ENCODE data around the gene TENM4.

Gene TENM4

DNA sequence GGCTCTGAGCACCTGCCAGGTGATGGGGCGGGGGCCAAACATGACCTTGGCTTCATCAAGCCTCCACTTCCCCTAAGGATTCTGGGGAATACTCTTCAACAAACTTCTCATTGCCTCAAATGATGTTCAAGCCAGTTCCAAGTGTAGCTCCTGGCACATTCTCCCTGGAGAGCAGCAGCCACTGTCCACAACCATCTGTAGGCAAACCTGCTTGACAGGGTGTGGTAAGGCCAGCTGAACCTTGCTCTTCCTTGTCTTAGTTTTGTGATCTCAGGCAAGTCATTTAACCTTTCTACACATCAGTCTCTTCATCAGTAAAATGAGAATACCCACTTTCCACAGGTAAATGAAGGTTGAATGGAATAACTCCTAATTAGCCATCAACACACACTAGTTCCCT, 323.3 kb downstream of the TENM4 start (continued):
- TF ChIP-seq ZNF514 (tag by site-specific recombination; IDR thresholded peaks at IDR 0.05), result no peak

DNA sequence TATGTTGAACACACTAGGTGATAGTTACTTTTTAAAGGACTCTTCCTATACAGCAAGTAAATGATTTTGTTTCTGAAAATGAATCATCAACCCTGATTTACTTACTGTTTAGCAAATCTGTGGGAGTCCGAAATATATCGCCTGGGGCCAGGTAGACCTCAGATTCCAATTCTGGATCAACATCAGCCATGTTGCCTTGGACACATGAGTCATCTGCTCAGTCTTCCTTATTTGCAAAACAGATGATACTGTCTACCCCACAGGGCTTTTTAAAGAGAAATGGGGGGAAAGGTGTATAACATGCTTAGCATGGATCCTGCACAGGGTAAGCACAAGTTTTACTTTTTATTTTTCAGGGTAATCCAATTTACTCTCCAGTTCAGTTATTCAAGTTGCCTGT, 324.2 kb downstream of the TENM4 start:
- no peak for TF ChIP-seq OVOL3 (tag by site-specific recombination; IDR thresholded peaks at IDR 0.05)
- TF ChIP-seq, protein P1, sequence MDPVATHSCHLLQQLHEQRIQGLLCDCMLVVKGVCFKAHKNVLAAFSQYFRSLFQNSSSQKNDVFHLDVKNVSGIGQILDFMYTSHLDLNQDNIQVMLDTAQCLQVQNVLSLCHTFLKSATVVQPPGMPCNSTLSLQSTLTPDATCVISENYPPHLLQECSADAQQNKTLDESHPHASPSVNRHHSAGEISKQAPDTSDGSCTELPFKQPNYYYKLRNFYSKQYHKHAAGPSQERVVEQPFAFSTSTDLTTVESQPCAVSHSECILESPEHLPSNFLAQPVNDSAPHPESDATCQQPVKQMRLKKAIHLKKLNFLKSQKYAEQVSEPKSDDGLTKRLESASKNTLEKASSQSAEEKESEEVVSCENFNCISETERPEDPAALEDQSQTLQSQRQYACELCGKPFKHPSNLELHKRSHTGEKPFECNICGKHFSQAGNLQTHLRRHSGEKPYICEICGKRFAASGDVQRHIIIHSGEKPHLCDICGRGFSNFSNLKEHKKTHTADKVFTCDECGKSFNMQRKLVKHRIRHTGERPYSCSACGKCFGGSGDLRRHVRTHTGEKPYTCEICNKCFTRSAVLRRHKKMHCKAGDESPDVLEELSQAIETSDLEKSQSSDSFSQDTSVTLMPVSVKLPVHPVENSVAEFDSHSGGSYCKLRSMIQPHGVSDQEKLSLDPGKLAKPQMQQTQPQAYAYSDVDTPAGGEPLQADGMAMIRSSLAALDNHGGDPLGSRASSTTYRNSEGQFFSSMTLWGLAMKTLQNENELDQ (tag by site-specific recombination; IDR thresholded peaks at IDR 0.05; ENCODE audit: low read depth), result no peak
- TF ChIP-seq KLF7 (tag by site-specific recombination; IDR thresholded peaks at IDR 0.05; ENCODE audit: borderline replicate concordance), result no peak
- TF ChIP-seq ZNF677 (tag by site-specific recombination; IDR thresholded peaks at IDR 0.05), result no peak
- no peak for TF ChIP-seq ZNF624 (tag by site-specific recombination; IDR thresholded peaks at IDR 0.05)
- TF ChIP-seq ZNF610 (tag by site-specific recombination; IDR thresholded peaks at IDR 0.05; ENCODE audit: borderline replicate concordance), result no peak
- no peak for TF ChIP-seq FEZF1 (tag by site-specific recombination; IDR thresholded peaks at IDR 0.05)
- TF ChIP-seq ZNF266 (tag by site-specific recombination; IDR thresholded peaks at IDR 0.05; ENCODE audit: low read depth), result no peak
- TF ChIP-seq, protein P2, sequence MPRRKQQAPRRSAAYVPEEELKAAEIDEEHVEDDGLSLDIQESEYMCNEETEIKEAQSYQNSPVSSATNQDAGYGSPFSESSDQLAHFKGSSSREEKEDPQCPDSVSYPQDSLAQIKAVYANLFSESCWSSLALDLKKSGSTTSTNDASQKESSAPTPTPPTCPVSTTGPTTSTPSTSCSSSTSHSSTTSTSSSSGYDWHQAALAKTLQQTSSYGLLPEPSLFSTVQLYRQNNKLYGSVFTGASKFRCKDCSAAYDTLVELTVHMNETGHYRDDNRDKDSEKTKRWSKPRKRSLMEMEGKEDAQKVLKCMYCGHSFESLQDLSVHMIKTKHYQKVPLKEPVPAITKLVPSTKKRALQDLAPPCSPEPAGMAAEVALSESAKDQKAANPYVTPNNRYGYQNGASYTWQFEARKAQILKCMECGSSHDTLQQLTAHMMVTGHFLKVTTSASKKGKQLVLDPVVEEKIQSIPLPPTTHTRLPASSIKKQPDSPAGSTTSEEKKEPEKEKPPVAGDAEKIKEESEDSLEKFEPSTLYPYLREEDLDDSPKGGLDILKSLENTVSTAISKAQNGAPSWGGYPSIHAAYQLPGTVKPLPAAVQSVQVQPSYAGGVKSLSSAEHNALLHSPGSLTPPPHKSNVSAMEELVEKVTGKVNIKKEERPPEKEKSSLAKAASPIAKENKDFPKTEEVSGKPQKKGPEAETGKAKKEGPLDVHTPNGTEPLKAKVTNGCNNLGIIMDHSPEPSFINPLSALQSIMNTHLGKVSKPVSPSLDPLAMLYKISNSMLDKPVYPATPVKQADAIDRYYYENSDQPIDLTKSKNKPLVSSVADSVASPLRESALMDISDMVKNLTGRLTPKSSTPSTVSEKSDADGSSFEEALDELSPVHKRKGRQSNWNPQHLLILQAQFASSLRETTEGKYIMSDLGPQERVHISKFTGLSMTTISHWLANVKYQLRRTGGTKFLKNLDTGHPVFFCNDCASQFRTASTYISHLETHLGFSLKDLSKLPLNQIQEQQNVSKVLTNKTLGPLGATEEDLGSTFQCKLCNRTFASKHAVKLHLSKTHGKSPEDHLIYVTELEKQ (tag by site-specific recombination; IDR thresholded peaks at IDR 0.05; ENCODE audit: borderline replicate concordance), result no peak
- TF ChIP-seq, protein P3, sequence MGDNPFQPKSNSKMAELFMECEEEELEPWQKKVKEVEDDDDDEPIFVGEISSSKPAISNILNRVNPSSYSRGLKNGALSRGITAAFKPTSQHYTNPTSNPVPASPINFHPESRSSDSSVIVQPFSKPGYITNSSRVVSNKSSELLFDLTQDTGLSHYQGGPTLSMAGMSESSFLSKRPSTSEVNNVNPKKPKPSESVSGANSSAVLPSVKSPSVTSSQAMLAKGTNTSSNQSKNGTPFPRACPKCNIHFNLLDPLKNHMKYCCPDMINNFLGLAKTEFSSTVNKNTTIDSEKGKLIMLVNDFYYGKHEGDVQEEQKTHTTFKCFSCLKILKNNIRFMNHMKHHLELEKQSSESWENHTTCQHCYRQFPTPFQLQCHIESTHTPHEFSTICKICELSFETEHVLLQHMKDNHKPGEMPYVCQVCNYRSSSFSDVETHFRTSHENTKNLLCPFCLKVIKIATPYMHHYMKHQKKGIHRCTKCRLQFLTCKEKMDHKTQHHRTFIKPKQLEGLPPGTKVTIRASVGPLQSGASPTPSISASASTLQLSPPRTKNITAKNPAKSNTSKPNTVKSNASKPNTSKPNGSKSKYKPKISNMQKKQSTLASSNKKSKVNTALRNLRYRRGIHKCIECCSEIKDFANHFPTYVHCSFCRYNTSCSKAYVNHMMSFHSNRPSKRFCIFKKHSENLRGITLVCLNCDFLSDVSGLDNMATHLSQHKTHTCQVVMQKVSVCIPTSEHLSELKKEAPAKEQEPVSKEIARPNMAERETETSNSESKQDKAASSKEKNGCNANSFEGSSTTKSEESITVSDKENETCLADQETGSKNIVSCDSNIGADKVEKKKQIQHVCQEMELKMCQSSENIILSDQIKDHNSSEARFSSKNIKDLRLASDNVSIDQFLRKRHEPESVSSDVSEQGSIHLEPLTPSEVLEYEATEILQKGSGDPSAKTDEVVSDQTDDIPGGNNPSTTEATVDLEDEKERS (tag by site-specific recombination; IDR thresholded peaks at IDR 0.05), result no peak
- Histone ChIP-seq H3K9me3 (ENCODE audit: control insufficient read depth, insufficient read depth, low read depth, low read length) (no peaks in the 10 kb centered on the region), H3K4me1 (ENCODE audit: control insufficient read depth, insufficient read depth, low read length) (no peaks in the 10 kb centered on the region), H3K4me3 (ENCODE audit: low read depth, low read length) (no peak overlapping the region), H3K27ac (ENCODE audit: extremely low read depth, low read depth, low read length) (no peak overlapping the region), H3K36me3 (ENCODE audit: control insufficient read depth in 2 of 2, insufficient read depth in 1 of 2, low read length in 2 of 2) (no peaks in the 10 kb centered on the region)
- CTCF ChIA-PET, result interaction anchor here (0.6 kb wide), 2 partner anchors 248 to 1036 kb away, joined by 3 read pairs; no protein-coding TSS in a partner anchor
- POLR2A ChIA-PET, result no interaction called here

DNA sequence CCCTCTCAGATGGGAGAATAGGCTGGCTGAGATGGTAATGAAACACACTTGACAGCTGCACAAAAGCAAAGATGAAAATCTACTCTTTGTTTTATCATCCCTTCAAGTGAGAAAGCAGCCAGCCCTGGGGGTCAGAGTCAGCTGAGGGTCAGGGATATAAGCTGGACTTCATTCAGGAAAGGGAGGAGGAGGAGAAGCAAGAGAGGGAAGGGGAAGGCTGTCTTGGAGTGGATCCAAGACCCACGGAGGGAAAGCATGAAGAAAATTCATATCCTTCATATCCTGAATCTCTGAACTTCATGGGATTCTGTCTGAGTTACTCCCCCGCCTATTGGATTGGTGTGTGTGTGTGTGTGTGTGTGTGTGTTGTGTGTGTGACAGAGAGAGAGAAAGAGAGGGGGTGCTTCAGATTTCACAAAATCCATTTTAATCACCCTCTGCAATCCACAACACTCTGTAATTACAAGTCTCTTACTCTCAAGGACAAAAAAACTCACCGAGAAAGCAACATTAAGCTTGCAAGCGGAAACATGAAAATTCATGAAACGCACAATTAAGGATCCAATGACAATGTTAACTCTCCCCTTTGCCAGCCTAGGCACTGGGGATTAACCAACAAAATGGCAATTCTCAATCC, 327.7 kb downstream of the TENM4 start:
- Histone ChIP-seq H3K36me3 (ENCODE audit: control insufficient read depth in 2 of 2, insufficient read depth in 1 of 2, low read length in 2 of 2) (no peaks in the 10 kb centered on the region), H3K9me3 (ENCODE audit: control insufficient read depth, insufficient read depth, low read depth, low read length) (no peaks in the 10 kb centered on the region), H3K4me1 (ENCODE audit: control insufficient read depth, insufficient read depth, low read length) (no peaks in the 10 kb centered on the region), H3K4me3 (ENCODE audit: low read depth, low read length) (no peak overlapping the region), H3K27ac (ENCODE audit: extremely low read depth, low read depth, low read length) (no peak overlapping the region)
- CTCF ChIA-PET, result interaction anchor here (0.6 to 1.1 kb wide), 2 partner anchors 10 to 13 kb away, joined by 3 read pairs; no protein-coding TSS in a partner anchor
- POLR2A ChIA-PET, result no interaction called here
- TF ChIP-seq ZNF558 (tag by site-specific recombination; IDR thresholded peaks at IDR 0.05) (no peak), HOXC10 (CRISPR knock-in tag; IDR thresholded peaks at IDR 0.05) (no peak), HOXA7 (CRISPR knock-in tag; IDR thresholded peaks at IDR 0.05; ENCODE audit: borderline replicate concordance) (no peak), ZNF596 (tag by site-specific recombination; IDR thresholded peaks at IDR 0.05) (no peak), ZNF747 (tag by site-specific recombination; IDR thresholded peaks at IDR 0.05) (no peak), ZNF549 (tag by site-specific recombination; IDR thresholded peaks at IDR 0.05) (no peak), GLI2 (tag by site-specific recombination; IDR thresholded peaks at IDR 0.05; ENCODE audit: borderline replicate concordance, low read depth) (no peak), SALL2 (tag by site-specific recombination; IDR thresholded peaks at IDR 0.05; ENCODE audit: borderline replicate concordance) (no peak)
- TF ChIP-seq, protein P4, sequence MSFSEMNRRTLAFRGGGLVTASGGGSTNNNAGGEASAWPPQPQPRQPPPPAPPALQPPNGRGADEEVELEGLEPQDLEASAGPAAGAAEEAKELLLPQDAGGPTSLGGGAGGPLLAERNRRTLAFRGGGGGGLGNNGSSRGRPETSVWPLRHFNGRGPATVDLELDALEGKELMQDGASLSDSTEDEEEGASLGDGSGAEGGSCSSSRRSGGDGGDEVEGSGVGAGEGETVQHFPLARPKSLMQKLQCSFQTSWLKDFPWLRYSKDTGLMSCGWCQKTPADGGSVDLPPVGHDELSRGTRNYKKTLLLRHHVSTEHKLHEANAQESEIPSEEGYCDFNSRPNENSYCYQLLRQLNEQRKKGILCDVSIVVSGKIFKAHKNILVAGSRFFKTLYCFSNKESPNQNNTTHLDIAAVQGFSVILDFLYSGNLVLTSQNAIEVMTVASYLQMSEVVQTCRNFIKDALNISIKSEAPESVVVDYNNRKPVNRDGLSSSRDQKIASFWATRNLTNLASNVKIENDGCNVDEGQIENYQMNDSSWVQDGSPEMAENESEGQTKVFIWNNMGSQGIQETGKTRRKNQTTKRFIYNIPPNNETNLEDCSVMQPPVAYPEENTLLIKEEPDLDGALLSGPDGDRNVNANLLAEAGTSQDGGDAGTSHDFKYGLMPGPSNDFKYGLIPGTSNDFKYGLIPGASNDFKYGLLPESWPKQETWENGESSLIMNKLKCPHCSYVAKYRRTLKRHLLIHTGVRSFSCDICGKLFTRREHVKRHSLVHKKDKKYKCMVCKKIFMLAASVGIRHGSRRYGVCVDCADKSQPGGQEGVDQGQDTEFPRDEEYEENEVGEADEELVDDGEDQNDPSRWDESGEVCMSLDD (tag by site-specific recombination; IDR thresholded peaks at IDR 0.05), result no peak
